ENCODE measurements around the gene ZNF385C. TPM values are rescaled to one million over a fixed set of nuclear protein-coding genes. Genes with fewer than 3 reads are reported as not detected.
A peak's percentile ranks its signal among the peaks of the same experiment; 100 is the strongest.

Gene ZNF385C
- total RNA-seq, 4 donors from 2014 or later, result 0.53 to 1.3 TPM; not detected in 2

DNA sequence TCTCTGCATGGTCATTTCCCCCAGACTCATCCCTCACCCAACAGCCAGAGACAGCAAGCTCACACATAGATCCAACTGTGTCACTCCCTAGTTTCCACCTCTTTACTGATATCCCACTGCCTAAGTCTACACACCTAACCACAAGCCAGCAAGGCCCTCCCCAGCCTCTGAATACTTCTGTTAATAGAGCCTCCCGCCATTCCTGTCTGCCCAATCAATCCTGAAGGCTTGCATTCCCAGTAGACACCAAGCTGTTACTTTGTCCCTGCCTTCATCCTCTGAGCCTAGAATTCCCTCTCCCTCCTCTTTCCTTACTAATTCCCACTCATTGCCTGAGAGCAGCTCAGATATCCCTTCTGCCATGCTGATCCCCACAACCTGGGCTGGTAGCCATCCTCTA lies 52.6 kb downstream of the ZNF385C start:
- Histone ChIP-seq H3K4me1 (peaks cover 0 to 3% (median under 1%) of the 10 kb centered on the region in 4 donors), H3K4me3 (no peak overlapping the region), H3K27me3 (no peaks in the 10 kb centered on the region), H3K9me3 (no peaks in the 10 kb centered on the region), H3K36me3 (no peaks in the 10 kb centered on the region), H3K27ac (no peak overlapping the region)
- no peak for DNase-seq
- TF ChIP-seq, protein P1, sequence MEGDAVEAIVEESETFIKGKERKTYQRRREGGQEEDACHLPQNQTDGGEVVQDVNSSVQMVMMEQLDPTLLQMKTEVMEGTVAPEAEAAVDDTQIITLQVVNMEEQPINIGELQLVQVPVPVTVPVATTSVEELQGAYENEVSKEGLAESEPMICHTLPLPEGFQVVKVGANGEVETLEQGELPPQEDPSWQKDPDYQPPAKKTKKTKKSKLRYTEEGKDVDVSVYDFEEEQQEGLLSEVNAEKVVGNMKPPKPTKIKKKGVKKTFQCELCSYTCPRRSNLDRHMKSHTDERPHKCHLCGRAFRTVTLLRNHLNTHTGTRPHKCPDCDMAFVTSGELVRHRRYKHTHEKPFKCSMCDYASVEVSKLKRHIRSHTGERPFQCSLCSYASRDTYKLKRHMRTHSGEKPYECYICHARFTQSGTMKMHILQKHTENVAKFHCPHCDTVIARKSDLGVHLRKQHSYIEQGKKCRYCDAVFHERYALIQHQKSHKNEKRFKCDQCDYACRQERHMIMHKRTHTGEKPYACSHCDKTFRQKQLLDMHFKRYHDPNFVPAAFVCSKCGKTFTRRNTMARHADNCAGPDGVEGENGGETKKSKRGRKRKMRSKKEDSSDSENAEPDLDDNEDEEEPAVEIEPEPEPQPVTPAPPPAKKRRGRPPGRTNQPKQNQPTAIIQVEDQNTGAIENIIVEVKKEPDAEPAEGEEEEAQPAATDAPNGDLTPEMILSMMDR (IDR thresholded peaks at IDR 0.05), result no peak
- TF ChIP-seq POLR2A (IDR thresholded peaks at IDR 0.05), result no peak

DNA sequence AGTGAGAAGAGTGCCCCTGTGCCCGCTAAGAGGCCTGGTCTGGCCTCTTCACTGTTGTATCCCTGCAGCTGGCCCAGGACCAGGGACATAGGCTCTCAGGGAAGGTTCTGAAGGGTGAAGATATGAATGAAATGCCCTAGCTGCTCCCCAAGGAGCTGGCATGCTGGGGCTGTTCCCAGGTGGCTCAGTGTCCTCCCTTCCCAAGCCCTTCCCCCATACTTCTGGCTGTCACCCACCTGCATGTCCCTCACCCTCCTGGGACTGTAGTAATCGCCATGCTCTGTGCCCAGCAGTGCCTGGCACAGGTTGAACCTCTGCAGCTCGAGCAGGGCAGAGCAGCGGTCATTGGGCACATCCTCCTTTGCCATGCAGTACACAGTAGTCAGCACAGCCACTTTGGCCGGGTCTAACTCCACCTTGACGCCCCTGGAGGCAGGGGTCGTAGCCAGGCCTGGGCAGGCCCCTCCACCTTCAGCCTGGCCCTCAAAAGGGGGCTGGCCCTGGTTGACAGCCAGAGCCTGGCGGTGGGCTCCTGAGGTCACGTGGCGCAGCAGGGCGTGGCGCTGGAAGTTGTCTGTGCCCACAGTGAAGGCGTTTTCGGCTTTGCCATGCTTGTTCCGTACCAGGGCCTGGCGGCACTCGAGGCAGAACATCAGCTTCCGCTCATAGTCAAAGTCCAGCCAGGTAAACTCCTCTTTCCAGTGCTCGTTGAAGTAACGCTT lies 55.5 kb downstream of the ZNF385C start:
- Histone ChIP-seq H3K9me3 (no peaks in the 10 kb centered on the region), H3K4me3 (no peak overlapping the region), H3K27me3 (no peaks in the 10 kb centered on the region), H3K4me1 (no peaks in the 10 kb centered on the region), H3K27ac (no peak overlapping the region), H3K36me3 (no peaks in the 10 kb centered on the region)
- TF ChIP-seq, protein P1 (IDR thresholded peaks at IDR 0.05), result no peak
- no peak for TF ChIP-seq POLR2A (IDR thresholded peaks at IDR 0.05)
- no peak for DNase-seq

DNA sequence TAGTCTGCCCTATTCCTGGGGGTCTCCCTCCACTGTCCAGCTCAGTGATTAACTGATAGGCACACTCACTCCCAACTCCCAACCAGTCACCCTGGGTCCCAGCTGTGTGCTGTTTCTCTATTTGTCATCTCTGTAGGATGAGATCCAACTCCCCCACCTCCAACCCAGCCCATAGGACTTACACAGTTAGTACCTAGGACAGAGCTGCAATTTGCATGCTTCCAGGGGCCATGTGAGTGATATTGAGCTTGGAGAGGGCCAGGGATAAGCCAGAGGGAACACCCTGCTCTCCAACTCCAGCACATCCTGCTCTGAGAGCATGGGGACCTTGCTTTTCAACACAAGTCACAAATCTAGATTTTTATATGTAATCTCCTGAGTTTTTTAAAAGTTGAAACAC lies 56.7 kb downstream of the ZNF385C start:
- no peak for DNase-seq
- Histone ChIP-seq H3K4me3 (no peak overlapping the region), H3K9me3 (no peaks in the 10 kb centered on the region), H3K27ac (no peak overlapping the region), H3K27me3 (no peaks in the 10 kb centered on the region), H3K36me3 (no peaks in the 10 kb centered on the region), H3K4me1 (no peaks in the 10 kb centered on the region)
- TF ChIP-seq POLR2A (IDR thresholded peaks at IDR 0.05), result no peak
- TF ChIP-seq, protein P1 (IDR thresholded peaks at IDR 0.05), result no peak

DNA sequence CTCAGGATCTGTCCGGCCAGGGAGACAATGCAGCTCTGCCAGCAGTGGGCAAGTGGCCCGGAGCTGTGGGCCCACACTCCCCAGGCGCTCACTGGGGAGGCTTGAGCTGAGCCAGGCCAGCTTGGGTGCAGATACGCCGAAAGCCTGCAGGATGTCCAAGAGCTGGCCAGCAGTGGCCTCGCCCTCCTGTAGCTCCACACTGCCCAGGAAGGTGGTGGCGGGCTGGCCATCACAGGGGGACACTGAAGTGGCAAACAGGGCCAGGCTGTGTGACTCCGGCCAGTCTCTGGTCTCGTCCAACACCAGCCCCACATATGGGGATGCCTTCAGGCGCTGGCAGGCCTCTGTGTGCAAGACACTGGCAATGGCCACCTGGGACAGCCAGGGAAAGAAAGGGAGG lies 57.5 kb downstream of the ZNF385C start:
- H3K4me1 ChIP-seq, result no peaks in the 10 kb centered on the region
- no peak overlapping the region for H3K27ac ChIP-seq
- DNase-seq, result no peak
- no peak for TF ChIP-seq POLR2A (IDR thresholded peaks at IDR 0.05)
- TF ChIP-seq, protein P1 (IDR thresholded peaks at IDR 0.05), result no peak
- no peaks in the 10 kb centered on the region for H3K9me3 ChIP-seq
- H3K36me3 ChIP-seq, result no peaks in the 10 kb centered on the region
- no peaks in the 10 kb centered on the region for H3K27me3 ChIP-seq
- H3K4me3 ChIP-seq, result no peak overlapping the region

DNA sequence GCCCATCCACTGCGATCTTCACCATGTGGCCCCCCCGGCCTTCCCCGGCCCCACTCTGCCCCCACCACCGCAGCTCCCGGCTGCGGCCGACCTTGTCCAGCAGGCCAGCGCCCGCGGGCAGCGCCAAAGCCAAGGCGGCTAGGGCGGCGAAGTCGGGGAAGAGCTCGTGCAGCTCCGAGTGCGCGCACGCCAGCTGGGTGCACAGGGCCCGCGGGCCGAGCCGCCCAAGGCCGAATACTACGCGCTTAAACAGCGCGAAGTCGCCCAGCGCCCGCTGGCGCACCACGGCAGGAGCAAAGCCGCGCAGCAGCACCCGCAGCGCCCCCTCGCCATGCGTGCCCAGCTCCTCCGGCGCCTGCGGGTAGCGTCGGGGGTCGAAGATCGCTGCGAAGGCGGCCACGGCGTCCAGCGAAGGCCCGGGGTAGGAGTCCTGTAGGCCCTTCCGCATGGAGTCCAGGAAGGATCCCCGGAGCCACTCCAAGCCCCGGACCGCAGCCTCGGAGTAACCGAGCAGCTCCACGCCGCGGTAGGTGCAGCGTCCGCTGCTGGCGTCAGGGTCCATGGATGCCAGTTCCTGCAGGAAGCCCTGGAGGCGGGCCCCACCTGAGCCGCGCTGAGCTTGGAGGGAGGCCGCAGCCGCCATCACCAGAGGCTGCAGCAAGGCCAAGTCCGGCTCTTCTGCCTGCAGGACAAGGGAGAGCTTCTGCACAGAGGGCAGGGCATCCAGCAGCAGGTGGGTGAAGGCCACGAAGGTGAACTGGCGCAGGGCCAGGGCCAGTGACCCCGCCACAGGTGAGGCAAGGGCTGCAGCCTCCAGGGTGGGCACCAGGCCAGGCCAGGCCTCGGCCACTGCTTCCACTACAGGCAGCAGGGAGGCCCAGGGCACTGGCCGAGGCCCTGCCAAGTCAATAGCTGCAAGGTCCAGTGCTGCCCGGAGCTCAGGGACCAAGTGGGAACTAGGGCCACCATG lies 58.2 kb downstream of the ZNF385C start:
- no peak overlapping the region for H3K27ac ChIP-seq
- no peak for TF ChIP-seq POLR2A (IDR thresholded peaks at IDR 0.05)
- TF ChIP-seq, protein P1 (IDR thresholded peaks at IDR 0.05), result no peak
- H3K4me3 ChIP-seq, result peak overlapping the region in 2 of 4 donors; percentile 19 to 33
- H3K9me3 ChIP-seq, result no peaks in the 10 kb centered on the region
- no peaks in the 10 kb centered on the region for H3K36me3 ChIP-seq
- DNase-seq, result no peak
- no peaks in the 10 kb centered on the region for H3K4me1 ChIP-seq
- no peaks in the 10 kb centered on the region for H3K27me3 ChIP-seq
